ENCODE measurements around the gene SSX2IP. TPM values are rescaled to one million over a fixed set of nuclear protein-coding genes. Genes with fewer than 3 reads are reported as not detected.

SSX2IP gene
- total and polyA plus RNA-seq, 9 of the 15 experiments (the other 6 are each of a cell fraction or from before 2014, with no cell fraction given) = 20.6 to 96.7 (median 61.7) TPM

DNA sequence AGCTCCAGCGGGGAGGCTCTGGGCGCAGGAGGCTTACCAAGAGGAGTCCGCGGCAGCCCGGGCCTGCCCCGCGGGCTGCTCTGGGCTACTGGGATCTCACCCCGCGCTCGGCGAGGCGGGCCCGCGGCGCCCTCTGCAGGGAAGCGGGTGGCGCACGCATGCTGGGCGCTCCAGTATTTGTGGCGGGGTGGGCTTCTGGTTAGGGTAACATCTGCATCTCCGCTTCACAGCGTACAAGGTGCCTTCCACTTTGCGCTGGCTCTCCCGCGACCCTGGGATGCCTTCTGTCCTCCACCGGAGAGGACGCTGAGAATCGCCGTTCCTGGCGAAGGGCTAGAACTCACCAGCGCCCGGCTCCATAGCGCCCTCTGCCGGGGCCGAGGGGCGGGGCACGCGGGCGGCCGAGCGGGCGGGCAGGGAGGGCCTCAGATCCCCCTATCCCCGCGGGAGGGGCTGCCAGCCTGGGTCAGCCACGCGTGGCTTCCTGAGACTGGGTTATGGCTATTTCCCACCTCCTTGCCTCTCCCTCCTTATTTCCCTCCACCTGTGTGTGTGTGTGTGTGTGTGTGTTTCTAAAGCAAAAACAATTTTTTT is 69.4 kb downstream of the SSX2IP start (continued):
- TF ChIP-seq, protein P1, sequence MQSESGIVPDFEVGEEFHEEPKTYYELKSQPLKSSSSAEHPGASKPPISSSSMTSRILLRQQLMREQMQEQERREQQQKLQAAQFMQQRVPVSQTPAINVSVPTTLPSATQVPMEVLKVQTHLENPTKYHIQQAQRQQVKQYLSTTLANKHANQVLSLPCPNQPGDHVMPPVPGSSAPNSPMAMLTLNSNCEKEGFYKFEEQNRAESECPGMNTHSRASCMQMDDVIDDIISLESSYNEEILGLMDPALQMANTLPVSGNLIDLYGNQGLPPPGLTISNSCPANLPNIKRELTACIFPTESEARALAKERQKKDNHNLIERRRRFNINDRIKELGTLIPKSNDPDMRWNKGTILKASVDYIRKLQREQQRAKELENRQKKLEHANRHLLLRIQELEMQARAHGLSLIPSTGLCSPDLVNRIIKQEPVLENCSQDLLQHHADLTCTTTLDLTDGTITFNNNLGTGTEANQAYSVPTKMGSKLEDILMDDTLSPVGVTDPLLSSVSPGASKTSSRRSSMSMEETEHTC (IDR thresholded peaks at IDR 0.05) = no peak
- TF ChIP-seq, protein P2, sequence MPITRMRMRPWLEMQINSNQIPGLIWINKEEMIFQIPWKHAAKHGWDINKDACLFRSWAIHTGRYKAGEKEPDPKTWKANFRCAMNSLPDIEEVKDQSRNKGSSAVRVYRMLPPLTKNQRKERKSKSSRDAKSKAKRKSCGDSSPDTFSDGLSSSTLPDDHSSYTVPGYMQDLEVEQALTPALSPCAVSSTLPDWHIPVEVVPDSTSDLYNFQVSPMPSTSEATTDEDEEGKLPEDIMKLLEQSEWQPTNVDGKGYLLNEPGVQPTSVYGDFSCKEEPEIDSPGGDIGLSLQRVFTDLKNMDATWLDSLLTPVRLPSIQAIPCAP (CRISPR knock-in tag; IDR thresholded peaks at IDR 0.05; ENCODE audit: borderline replicate concordance) = no peak
- TF ChIP-seq ZFX (CRISPR knock-in tag; IDR thresholded peaks at IDR 0.05) (peak; percentile 94), SIN3B (IDR thresholded peaks at IDR 0.05; ENCODE audit: low read depth) (0 out of 2 replicates have a peak, but pooled peaks have one; percentile 54), TEAD4 (IDR thresholded peaks at IDR 0.05; ENCODE audit: low read length) (0 out of 2 replicates have a peak, but pooled peaks have one; percentile 23), TEAD4 (CRISPR knock-in tag; IDR thresholded peaks at IDR 0.05; ENCODE audit: borderline replicate concordance) (no peak), ARID2 (IDR thresholded peaks at IDR 0.05) (peak; percentile 57; the same call in 1 of the 2 replicates), SMC3 (conservative IDR thresholded peaks at IDR 0.05; ENCODE audit: insufficient read depth, low read depth, low read length) (peak; percentile 50; the same call in 1 of the 2 replicates), LEF1 (IDR thresholded peaks at IDR 0.05) (peak; percentile 37; the same call in 1 of the 2 replicates), RCOR1 (IDR thresholded peaks at IDR 0.05; ENCODE audit: borderline replicate concordance in 1 of 2, low read depth in 2 of 2, low read length in 2 of 2) (0 out of 4 replicates have a peak, but pooled peaks have one; percentile 1 to 33), HDAC2 (IDR thresholded peaks at IDR 0.05) (peak; percentile 79; the same call in 1 of the 2 replicates), BCOR (IDR thresholded peaks at IDR 0.05) (0 out of 2 replicates have a peak, but pooled peaks have one; percentile 56), HNRNPLL (IDR thresholded peaks at IDR 0.05; ENCODE audit: low read depth, low read length, poor library complexity, severe bottlenecking) (peak; percentile 95), MTA2 (IDR thresholded peaks at IDR 0.05; ENCODE audit: low read depth) (no peak)
- TF ChIP-seq, protein P3, sequence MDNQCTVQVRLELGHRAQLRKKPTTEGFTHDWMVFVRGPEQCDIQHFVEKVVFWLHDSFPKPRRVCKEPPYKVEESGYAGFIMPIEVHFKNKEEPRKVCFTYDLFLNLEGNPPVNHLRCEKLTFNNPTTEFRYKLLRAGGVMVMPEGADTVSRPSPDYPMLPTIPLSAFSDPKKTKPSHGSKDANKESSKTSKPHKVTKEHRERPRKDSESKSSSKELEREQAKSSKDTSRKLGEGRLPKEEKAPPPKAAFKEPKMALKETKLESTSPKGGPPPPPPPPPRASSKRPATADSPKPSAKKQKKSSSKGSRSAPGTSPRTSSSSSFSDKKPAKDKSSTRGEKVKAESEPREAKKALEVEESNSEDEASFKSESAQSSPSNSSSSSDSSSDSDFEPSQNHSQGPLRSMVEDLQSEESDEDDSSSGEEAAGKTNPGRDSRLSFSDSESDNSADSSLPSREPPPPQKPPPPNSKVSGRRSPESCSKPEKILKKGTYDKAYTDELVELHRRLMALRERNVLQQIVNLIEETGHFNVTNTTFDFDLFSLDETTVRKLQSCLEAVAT (IDR thresholded peaks at IDR 0.05) = 0 out of 4 replicates have a peak, but pooled peaks of 1 of the 2 experiments have one; percentile 39
- TF ChIP-seq, protein P4, sequence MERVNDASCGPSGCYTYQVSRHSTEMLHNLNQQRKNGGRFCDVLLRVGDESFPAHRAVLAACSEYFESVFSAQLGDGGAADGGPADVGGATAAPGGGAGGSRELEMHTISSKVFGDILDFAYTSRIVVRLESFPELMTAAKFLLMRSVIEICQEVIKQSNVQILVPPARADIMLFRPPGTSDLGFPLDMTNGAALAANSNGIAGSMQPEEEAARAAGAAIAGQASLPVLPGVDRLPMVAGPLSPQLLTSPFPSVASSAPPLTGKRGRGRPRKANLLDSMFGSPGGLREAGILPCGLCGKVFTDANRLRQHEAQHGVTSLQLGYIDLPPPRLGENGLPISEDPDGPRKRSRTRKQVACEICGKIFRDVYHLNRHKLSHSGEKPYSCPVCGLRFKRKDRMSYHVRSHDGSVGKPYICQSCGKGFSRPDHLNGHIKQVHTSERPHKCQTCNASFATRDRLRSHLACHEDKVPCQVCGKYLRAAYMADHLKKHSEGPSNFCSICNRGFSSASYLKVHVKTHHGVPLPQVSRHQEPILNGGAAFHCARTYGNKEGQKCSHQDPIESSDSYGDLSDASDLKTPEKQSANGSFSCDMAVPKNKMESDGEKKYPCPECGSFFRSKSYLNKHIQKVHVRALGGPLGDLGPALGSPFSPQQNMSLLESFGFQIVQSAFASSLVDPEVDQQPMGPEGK (CRISPR knock-in tag; IDR thresholded peaks at IDR 0.05; ENCODE audit: borderline replicate concordance) = no peak
- TF ChIP-seq, protein P5, sequence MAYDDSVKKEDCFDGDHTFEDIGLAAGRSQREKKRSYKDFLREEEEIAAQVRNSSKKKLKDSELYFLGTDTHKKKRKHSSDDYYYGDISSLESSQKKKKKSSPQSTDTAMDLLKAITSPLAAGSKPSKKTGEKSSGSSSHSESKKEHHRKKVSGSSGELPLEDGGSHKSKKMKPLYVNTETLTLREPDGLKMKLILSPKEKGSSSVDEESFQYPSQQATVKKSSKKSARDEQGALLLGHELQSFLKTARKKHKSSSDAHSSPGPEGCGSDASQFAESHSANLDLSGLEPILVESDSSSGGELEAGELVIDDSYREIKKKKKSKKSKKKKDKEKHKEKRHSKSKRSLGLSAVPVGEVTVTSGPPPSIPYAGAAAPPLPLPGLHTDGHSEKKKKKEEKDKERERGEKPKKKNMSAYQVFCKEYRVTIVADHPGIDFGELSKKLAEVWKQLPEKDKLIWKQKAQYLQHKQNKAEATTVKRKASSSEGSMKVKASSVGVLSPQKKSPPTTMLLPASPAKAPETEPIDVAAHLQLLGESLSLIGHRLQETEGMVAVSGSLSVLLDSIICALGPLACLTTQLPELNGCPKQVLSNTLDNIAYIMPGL (CRISPR knock-in tag; IDR thresholded peaks at IDR 0.05) = peak; percentile 91

All from K562 (cell line).